SH-SY5Y (cell line): ENCODE data around the gene TMEM234.

Source experiments
- GATA2 ChIP-seq: IDR thresholded peaks from 2 replicates; pipeline ENCODE4 v1.6.1; 2011; ENCODE audit warnings: mild to moderate bottlenecking, low read depth, low read length
- GATA3 ChIP-seq: IDR thresholded peaks from 2 replicates; pipeline ENCODE4 v1.6.1; 2011; ENCODE audit warnings: low read depth, mild to moderate bottlenecking, low read length, moderate library complexity

TMEM234 gene

GRCh38 chr1:32179443-32180185 lies 42.5 kb downstream of the TMEM234 start, which contains the start of gene TXLNA:
TSS of gene TXLNA (plus strand) at chr1:32179675. CDS start at chr1:32180346, 671 bp downstream.
- TF ChIP-seq GATA2 (no peak), GATA3 (no peak)

GRCh38 chr1:32179193-32179442 lies 43.0 kb downstream of the TMEM234 start:
- TF ChIP-seq GATA2 (no peak), GATA3 (no peak)

GRCh38 chr1:32178380-32179192 lies 43.6 kb downstream of the TMEM234 start:
- TF ChIP-seq GATA2 (no peak), GATA3 (no peak)

GRCh38 chr1:32172621-32173245 lies 49.4 kb downstream of the TMEM234 start:
- TF ChIP-seq GATA3: no peak
- TF ChIP-seq GATA2: no peak

- TF ChIP-seq GATA3 (no peak), GATA2 (no peak)
Measured at GRCh38 chr1:32170991-32171390, 51.2 kb downstream of the TMEM234 start.
